Kasumi-1 (cell line): ENCODE measurements around the gene ZNF565.
"Not testable (repeated sequence)": the region's sequence is repeated elsewhere in the genome, so short reads cannot be mapped to it uniquely, and the experiment has no call there.

Source experiments
- DNase-seq, 2 experiments: peaks; one replicate each; lab custom pipeline; 2025; lab: John Stamatoyannopoulos, UW

Gene ZNF565

GRCh38 chr19:36214386-36215275 lies at the start of gene ZNF565, which contains the start of gene ZNF146:
TSS of gene ZNF565 (minus strand) at chr19:36214665. CDS start at chr19:36201985, 12,680 bp downstream.
TSS of gene ZNF146 (plus strand) at chr19:36215106. CDS start at chr19:36236441, 21,335 bp downstream.
- peak; percentile 98 to 99 for DNase-seq

GRCh38 chr19:36259211-36259610 lies 44.7 kb upstream of the ZNF565 start:
- no peak for DNase-seq

- no peak for DNase-seq
Observed at GRCh38 chr19:36258028-36258875, 43.8 kb upstream of the ZNF565 start.

- DNase-seq, result no peak
Observed at GRCh38 chr19:36257520-36257876, 43.0 kb upstream of the ZNF565 start.

- DNase-seq, result no peak
Observed at GRCh38 chr19:36256853-36257519, 42.5 kb upstream of the ZNF565 start.

- DNase-seq, result no peak
Observed at GRCh38 chr19:36256064-36256463, 41.6 kb upstream of the ZNF565 start.

GRCh38 chr19:36255316-36255715 lies 40.9 kb upstream of the ZNF565 start:
- no peak for DNase-seq

- no peak for DNase-seq
Observed at GRCh38 chr19:36254848-36255247, 40.4 kb upstream of the ZNF565 start.

GRCh38 chr19:36252047-36252446 lies 37.6 kb upstream of the ZNF565 start:
- no peak for DNase-seq

- no peak for DNase-seq
Observed at GRCh38 chr19:36246006-36246481, 31.6 kb upstream of the ZNF565 start.

GRCh38 chr19:36245210-36246005 lies 30.9 kb upstream of the ZNF565 start:
- no peak for DNase-seq

GRCh38 chr19:36244066-36244465 lies 29.6 kb upstream of the ZNF565 start:
- no peak for DNase-seq

GRCh38 chr19:36236946-36237310 lies 22.5 kb upstream of the ZNF565 start:
- no peak for DNase-seq

GRCh38 chr19:36236304-36236945 lies 22.0 kb upstream of the ZNF565 start:
- no peak for DNase-seq

GRCh38 chr19:36233626-36234025 lies 19.2 kb upstream of the ZNF565 start:
- DNase-seq, result not testable (repeated sequence)

- no peak for DNase-seq
Observed at GRCh38 chr19:36225219-36225892, 10.9 kb upstream of the ZNF565 start.

GRCh38 chr19:36222503-36222902 lies 8.0 kb upstream of the ZNF565 start:
- DNase-seq, result no peak

GRCh38 chr19:36221474-36221873 lies 7.0 kb upstream of the ZNF565 start:
- DNase-seq, result no peak

- peak; percentile 36 to 62 for DNase-seq
Observed at GRCh38 chr19:36215276-36216123, 1.0 kb upstream of the ZNF565 start.
